Fibroblast of peridontal ligament (primary cell): ENCODE measurements around the gene F7.

ENCODE experiments used
- DNase-seq: peaks from one replicate; pipeline ENCODE4 v3.0.0-alpha.2; 2010; ENCODE audit errors: extremely low read depth

Gene F7

DNA sequence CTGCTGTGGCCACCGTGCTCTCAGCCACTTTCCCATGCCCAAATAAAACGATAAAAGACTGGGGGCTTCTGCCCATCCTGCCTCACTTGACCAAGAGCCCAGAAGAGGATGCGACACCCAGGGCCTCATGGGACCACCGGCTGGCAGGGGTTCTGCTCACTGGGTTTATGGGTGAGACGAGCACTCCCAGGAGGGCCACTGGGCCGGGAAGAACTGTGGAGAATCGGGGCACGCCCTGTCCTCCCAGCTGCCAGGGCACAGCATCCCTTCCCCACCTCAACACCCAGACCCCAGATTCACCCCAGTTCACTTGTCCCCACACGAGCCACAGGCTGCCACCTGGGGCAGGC is 12.3 kb downstream of the F7 start:
- no peak for DNase-seq

- no peak for DNase-seq
Measured at GRCh38 chr13:113118261-113119021, 12.8 kb downstream of the F7 start.

DNA sequence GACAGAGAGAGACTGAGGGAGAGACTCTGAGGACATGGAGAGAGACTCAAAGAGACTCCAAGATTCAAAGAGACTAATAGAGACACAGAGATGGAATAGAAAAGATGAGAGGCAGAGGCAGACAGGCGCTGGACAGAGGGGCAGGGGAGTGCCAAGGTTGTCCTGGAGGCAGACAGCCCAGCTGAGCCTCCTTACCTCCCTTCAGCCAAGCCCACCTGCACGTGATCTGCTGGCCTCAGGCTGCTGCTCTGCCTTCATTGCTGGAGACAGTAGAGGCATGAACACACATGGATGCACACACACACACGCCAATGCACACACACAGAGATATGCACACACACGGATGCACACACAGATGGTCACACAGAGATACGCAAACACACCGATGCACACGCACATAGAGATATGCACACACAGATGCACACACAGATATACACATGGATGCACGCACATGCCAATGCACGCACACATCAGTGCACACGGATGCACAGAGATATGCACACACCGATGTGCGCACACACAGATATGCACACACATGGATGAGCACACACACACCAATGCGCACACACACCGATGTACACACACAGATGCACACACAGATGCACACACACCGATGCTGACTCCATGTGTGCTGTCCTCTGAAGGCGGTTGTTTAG is 13.7 kb downstream of the F7 start:
- no peak for DNase-seq

GRCh38 chr13:113119822-113120189 is 14.2 kb downstream of the F7 start:
- no peak for DNase-seq

DNA sequence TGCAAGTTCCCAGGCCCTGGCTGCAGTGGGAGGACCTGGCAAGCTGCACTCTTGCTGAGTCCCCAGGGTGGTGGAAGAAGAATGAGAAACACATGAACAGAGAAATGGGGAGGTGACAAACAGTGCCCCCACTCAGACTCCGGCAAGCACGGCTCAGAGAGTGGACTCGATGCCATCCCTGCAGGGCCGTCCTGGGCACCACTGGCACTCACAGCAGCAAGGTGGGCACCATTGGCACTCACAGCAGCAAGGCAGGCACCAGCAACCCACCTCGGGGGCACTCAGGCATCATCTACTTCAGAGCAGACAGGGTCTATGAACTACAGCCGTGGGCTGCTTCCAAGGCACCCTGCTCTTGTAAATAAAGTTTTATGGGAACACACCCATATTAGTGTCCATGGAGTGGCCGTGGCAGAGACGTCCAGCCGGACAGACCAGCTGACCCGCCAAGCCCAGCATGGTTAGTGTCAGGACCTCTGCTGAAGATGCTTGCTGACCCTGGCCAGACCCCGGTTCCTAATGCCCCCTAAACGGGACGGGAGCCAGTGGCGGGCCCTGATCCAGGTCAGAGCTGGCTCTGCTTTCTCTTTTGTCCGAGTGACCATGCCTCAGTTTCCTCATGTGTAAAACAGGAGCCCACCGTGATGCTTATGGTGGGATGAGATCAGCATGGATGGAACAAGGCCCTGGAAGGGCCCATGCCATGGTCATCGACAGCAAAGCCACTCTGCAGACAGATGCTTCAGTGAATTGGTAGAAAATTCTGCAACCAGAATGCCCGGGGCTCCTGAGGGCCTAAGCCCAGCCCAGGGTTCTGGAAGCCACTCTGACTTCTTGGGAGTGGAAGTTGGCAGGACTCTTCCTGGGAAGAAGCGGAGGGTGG is 14.9 kb downstream of the F7 start:
- DNase-seq = no peak

DNA sequence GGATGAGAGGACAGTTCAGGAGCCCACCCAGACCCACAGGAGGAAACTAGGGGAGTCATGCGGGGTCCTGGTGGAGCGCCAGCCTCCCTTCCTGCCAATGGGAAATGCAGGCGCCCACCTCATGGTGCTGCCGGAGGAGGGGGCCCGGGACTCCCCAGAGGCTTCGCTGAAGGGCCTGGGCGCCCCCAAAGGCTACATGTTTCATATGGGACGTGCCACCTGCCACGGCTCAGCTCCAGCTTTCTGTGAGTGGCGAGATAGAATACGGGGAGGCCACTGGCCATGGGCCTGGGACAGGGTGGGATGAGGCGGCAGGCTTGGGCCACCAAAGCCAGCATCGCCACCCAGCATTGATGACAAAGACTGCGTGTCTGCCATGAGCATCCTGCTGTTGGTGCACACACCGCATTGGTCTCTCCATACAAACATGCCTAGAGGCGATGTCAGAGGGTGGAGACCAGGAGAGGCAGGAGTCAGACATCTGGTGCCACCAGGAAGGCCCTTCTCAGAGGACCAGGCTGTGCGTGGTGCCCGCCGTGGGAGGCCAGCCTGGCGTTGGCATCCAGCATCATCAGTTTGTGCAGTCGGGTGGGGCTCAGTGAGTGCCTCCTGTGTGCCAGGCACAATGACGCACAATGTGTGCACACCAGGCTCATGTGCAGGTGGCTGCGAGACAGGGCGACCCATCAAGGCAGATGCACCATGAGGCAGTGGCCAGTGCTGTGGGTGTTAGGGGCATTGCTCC is 15.8 kb downstream of the F7 start:
- no peak for DNase-seq

DNA sequence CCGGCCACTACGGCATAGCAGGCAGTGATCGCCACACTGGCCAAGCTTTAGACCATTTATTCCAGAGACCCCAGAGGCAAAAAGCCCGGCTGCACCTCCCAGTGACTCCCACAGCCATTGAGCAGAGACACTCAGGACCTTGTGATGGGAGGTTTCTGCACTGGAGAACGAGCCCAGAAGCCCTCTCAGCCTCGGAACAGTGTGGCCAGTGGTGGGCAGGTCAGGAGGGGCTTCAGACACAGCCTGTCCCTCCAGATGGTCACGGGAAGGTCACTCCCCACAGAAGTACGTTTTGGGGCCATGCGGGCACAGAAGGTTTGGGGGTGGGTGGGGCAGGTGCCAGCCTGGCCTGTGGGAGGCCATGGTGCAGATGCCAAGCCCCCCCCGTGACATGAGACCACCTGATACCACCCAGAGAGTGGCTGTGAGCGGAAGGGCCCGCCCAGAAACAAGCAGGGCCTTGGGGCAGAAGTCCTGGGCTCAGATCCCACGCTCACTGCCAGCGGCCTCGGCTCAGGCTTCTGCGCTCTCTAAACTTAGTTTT is 16.4 kb downstream of the F7 start:
- no peak for DNase-seq

DNA sequence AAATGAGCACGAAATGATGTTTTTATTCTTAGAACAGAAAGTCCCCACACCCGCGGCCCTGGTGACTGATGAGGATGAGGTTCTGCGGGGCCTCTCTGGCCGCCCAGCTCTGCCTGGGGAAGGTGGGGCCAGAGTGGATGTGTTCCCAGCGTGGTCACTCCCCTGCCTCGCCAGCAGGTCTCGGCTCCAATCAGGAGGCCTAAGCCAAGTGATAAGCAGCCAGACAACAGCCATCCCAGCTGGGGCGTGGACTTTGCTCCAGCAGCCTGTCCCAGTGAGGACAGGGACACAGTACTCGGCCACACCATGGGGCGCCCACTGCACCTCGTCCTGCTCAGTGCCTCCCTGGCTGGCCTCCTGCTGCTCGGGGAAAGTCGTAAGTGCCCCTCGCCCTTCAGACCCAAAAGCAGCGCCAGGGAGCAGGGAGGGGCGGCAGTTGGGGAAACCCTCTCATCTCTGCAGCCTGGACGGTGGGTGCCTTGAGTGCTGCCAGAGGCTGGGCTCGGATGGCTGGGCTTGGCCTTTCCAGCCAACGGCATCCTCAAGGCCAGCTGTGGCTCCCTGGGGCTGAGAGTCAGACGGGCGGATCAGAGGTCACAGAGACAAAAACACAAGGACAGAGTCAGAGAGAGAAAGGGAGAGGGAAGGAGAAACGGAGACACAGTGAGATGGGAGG is 17.1 kb downstream of the F7 start, which contains the start of gene F10:
F10 (plus strand) TSS at position 250 of the 676 bp plus-strand sequence; CDS start at position 307, 57 bp downstream.
- DNase-seq = peak; percentile 61

GRCh38 chr13:113123226-113124201 is 17.9 kb downstream of the F7 start:
- DNase-seq = no peak

DNA sequence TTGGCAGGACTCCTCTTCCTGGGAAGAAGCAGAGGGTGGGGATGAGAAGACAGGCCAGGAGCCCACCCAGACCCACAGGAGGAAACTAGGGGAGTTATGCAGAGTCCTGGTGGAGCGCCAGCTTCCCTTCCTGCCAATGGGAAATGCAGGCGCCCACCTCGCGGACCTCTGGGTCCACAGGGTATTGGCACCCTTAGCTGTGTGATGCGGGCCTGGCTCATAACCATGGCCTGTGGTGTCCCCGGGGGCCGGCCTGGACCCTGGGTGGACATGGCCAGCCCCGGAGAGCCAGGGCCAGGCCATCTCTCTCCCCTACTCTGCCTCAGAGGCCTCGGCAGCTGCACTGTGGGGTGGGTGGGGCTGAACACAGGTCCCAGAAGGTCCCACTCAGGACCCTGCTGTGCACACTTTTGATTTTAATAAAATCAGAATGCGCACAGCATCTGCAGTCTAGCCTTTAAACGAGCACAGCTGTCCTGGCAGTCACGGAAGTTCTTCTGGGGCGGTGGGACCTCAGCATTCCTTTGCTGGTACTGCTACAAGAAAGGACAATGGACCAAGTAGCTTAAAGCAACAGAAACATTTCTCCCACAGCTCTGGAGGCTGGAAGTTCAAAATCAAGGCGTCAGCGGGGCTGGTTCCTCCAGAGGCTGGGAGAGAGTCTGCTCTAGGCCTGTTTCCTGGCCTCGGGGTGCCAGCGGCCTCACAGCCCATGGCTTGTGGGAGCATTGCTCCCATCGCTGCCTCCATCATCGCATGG is 18.8 kb downstream of the F7 start:
- DNase-seq = no peak

GRCh38 chr13:113125506-113126264 is 20.1 kb downstream of the F7 start:
- DNase-seq = no peak

GRCh38 chr13:113126265-113127150 is 20.9 kb downstream of the F7 start:
- DNase-seq = no peak

DNA sequence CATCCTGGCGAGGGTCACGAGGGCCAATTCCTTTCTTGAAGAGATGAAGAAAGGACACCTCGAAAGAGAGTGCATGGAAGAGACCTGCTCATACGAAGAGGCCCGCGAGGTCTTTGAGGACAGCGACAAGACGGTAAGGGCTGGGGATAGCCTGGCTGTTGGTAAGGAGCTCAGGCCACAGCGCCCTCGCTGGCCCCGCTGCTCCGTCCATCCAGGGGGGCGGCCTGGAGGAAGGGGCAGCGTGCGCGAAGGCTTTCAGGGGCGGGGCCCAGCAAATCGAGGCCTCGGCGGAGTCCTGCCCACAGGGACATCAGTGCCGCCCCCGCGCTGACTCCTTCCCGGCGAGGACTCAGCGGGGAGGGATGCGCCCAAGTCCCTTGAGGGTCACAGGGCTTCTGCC is 23.9 kb downstream of the F7 start:
- no peak for DNase-seq

DNA sequence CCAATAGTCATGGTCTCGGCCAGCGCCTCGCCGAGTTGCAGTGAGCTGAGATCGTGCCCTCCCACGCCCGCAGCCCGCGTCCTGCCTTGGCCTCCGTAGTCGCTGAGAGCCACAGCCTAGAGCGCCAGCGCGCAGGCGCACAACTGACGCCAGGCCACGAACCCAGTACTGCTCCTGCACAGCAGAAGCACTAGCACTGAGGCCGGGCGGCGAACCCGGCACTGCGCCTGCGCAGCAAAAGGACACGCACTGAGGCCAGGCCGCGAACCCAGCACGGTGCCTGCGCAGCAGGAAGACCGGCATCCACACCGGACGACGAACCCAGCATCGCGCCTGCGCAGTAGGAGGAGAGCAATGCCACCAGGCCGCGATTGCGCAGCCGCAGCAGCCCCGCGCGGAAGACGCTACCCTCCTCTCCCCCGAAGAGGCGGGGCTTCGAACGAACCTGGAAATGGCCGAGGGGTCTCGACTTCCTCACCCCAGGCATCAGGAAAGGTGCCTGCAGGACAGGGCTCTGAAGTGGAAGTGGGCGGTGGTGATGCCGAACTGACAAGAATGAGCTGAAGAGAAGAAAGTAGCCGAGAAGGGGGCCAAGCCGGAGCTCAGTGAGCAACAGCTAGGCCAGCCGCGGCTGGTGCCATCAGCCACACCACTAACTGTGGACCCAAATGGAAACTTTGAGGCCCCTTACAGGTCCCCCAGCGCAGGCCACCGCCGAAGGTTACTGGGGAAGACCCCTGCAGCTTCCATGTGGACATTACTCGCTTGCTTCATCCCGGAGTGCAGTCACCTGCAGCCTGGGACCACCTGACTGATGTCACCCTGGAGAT is 24.5 kb downstream of the F7 start:
- DNase-seq = no peak

GRCh38 chr13:113135281-113135760 is 29.7 kb downstream of the F7 start:
- DNase-seq = no peak

GRCh38 chr13:113137691-113138298 is 32.2 kb downstream of the F7 start:
- no peak for DNase-seq
